Glomerular visceral epithelial cell (primary cell): ENCODE data around the gene SNX17.
"Not testable (repeated sequence)": the region's sequence is repeated elsewhere in the genome, so short reads cannot be mapped to it uniquely, and the experiment has no call there.

ENCODE experiments used
- DNase-seq: peaks from one replicate; pipeline ENCODE4 v3.0.0-alpha.2; 2016; ENCODE audit errors: extremely low spot score

Gene SNX17

GRCh38 chr2:27400348-27401135, 30.1 kb downstream of the SNX17 start:
- DNase-seq = no peak

- DNase-seq = peak; percentile 53
Observed at GRCh38 chr2:27407798-27408491, 37.5 kb downstream of the SNX17 start.

GRCh38 chr2:27408601-27409320, 38.3 kb downstream of the SNX17 start:
- DNase-seq = peak; percentile 24

- peak; percentile 91 for DNase-seq
Observed at GRCh38 chr2:27409321-27410073, 39.1 kb downstream of the SNX17 start, which contains the start of gene PPM1G. PPM1G (minus strand) TSS chr2:27409591; CDS start chr2:27409422, 169 bp downstream.

GRCh38 chr2:27412419-27413152, 42.2 kb downstream of the SNX17 start:
- DNase-seq = no peak

- no peak for DNase-seq
Observed at GRCh38 chr2:27416151-27416550, 45.7 kb downstream of the SNX17 start.

GRCh38 chr2:27420996-27421395, 50.6 kb downstream of the SNX17 start:
- no peak for DNase-seq

- DNase-seq = no peak
Observed at GRCh38 chr2:27421660-27422250, 51.3 kb downstream of the SNX17 start.

GRCh38 chr2:27422958-27423357, 52.5 kb downstream of the SNX17 start:
- DNase-seq = no peak

- DNase-seq = not testable (repeated sequence)
Observed at GRCh38 chr2:27425039-27425438, 54.6 kb downstream of the SNX17 start.
